GM18951 (cell line): Measurements from ENCODE around the gene ELOVL7.

Source experiments
- POLR2A ChIP-seq: IDR thresholded peaks from 4 replicates; pipeline ENCODE4 v1.6.1; 2011; ENCODE audit warnings: mild to moderate bottlenecking; ENCODE audit not compliant: insufficient read length, insufficient read depth; ENCODE audit errors: extremely low read depth
- in situ Hi-C: fragments of 300-500 bp; cut with MboI; formaldehyde crosslinking; loops from one replicate; pipeline ENCODE4 v1.12.0; 2022; ENCODE audit warnings: low sequenced_read_pairs, mixed read lengths, inconsistent platforms; ENCODE audit not compliant: unreplicated experiment

ELOVL7 gene

GRCh38 chr5:60851626-60852025 is 7.6 kb upstream of the ELOVL7 start:
- in situ Hi-C loops = no loop called here
- TF ChIP-seq POLR2A = no peak

DNA sequence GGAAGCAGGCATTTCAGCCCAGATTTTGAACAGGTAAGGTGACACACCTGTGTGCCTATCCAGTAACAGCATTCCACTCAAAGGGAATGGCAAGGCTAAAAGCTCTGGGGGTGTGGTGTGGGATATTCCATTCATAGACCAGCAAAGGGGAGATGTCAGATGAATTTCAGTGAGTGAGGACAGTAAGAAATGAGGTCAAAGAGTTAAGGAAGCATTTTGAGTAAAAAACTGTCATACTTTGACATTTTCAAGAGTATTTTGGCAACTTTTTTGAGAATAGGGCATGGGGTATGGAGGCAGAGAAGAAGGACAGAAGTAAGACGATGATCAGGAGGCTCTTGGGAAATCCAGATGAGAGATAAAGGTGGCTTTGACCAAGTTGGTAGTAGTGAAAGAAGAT is 2.2 kb upstream of the ELOVL7 start:
- in situ Hi-C loops = no loop called here
- TF ChIP-seq POLR2A = no peak

DNA sequence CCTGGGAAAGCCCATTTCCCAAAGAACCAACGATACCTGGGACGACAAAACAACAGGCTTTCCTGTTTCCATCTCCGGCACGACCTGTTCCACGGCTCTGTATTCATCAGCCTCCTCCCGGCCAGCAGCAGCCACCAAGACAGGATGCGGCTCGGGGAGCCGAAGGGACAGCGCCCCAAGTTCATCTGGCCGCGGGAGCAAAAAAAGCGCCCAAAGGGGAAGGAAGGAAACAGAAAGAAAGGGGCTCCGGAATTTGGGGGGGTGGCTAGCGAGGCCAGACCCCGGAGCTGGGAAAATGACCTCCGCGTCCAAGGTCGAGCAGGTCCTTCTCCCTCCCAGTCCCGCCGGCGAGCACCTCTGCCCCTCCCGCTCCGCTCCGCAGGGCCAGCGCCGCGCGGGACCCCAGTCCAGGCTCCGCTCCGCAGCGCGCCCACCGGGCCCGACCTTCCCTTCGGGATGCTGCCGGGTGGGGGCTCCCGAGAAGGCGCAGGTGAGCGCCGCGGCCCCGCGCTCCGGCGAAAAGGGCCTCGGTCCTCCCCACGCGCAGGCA is 608 bp downstream of the ELOVL7 start:
- in situ Hi-C loops = no loop called here
- TF ChIP-seq POLR2A = no peak

- in situ Hi-C loops = no loop called here
- TF ChIP-seq POLR2A = no peak
These were observed 1.1 kb downstream of the ELOVL7 start for GRCh38 chr5:60842871-60843385.

DNA sequence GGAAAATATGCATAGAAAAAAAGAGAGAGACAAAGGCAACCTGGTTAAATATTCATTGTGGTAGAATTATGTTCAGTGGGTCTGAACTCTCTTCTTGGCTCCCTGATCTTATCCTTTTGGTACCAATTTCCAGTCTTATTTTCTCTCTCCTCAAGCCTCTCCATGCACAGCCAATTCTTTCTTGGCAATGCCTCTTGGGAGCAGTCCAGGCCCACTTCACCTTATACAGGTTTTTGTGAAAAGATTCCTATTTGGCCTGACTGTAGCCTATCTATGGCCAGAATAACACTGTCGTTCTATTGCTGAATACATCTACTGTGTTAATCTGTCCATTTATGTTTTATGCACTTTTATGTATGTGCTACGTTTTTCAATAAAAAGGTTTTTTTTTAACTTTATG is 2.7 kb downstream of the ELOVL7 start:
- TF ChIP-seq POLR2A = no peak
- in situ Hi-C loops = no loop called here

DNA sequence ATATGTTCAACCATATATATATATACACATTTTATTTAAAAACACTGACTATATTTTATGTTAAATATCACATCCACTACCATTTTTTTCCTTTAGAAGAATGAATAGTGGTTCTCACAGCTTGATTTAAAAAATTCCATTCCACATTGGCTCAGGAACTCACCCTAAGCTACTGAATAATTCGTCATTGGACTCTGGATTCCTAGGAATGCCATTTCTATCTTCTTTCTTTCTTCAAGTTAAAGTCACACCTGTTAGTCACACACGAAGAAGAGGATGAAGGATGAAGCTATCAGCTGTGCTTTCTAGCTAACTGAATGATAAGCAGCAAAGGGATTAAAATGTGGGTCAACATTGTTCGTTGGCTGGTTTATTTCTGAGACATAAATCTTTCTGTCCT is 7.9 kb downstream of the ELOVL7 start:
- TF ChIP-seq POLR2A = no peak
- in situ Hi-C loops = no loop called here

DNA sequence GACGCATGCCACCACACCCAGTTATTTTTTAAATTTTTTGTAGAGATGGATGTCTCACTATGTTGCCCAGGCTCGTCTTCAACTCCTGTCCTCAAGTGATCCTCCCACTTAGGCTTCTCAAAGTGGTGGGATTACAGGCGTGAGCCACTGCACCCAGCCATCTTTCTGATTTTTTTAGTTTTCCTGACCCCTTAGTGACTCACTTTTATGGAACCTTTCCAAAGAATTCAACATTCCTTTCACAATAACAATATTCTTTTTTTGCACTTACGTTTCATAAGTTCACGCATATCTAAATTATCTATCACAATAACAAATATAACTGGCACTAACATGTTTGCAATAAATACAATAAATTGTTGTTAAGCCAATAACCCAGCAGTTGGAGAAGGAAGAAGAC is 8.5 kb downstream of the ELOVL7 start:
- TF ChIP-seq POLR2A = no peak
- in situ Hi-C loops = no loop called here

DNA sequence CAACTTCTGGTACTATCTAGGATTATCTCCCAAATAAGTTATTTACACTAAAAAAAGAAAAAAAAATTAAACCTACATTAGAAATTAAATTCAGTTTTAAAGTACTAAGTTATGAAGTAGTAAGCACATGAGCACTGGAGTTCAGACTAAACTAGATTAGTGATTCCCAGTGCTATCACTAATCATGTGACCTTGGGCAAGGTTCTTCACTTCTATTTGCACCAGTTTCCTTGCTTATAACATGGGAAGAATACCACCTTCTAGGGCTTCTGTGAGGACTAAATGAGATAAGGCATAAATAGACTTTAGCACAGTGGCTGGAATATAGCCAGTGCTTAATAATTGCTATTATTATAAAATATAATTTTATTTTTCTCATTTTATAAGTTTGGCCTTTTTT is 10.5 kb downstream of the ELOVL7 start:
- TF ChIP-seq POLR2A = no peak
- in situ Hi-C loops = no loop called here

GRCh38 chr5:60830581-60831127 is 13.4 kb downstream of the ELOVL7 start:
- in situ Hi-C loops = no loop called here
- TF ChIP-seq POLR2A = no peak

GRCh38 chr5:60829490-60830266 is 14.4 kb downstream of the ELOVL7 start:
- no peak for TF ChIP-seq POLR2A
- in situ Hi-C loops = no loop called here

GRCh38 chr5:60827201-60827600 is 16.9 kb downstream of the ELOVL7 start:
- in situ Hi-C loops = no loop called here
- TF ChIP-seq POLR2A = no peak

DNA sequence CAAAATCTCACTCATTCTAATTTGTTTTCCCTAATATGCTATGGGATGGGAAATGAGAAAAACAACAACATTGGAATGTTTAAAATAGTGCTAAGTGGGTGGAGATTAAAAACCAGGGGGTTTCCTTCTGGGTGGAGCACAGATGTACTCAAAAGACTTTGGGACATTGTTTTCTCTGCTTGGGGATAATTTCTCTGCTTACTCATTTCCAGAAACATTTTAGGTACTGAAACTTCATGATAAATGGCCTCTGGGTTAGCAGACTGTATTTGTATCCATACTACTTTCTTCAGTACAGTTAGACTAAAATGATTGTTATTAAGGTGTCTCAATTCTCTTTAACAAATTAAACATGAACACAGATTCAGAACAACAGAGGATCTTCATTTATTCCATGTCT is 17.4 kb downstream of the ELOVL7 start:
- no peak for TF ChIP-seq POLR2A
- in situ Hi-C loops = no loop called here

DNA sequence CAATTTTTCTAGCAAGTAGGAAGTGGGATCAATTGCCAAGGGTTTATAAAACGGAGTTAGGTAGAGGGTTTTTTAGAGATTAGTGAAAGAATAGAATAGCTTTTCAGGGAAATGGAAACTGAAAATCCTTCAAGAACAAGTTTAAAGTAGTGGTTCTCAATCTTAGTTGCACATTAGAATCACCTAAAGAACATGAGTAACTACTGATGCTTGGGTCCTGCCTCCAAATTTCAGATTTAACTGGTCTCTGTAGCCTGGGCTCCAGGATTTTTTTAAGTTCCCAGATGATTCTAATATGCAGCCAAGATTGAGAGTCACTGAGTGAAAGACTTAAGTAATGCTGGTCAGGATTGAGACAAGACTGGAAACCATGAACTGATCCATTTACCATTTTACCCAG is 20.5 kb downstream of the ELOVL7 start:
- in situ Hi-C loops = no loop called here
- TF ChIP-seq POLR2A = no peak

DNA sequence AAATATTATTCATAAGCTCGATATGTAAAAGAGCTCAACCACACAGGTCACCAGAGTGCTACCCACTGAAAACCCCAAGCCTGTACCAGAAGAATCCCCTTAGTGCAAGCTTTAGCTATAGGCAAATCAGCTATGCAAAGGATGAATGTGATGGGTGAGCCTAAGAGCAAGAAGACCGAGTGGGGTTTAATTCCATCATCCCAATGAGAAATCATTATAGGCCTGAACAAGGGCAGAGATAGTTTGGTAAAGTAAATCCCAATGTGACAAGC is 21.8 kb downstream of the ELOVL7 start:
- in situ Hi-C loops = no loop called here
- no peak for TF ChIP-seq POLR2A

DNA sequence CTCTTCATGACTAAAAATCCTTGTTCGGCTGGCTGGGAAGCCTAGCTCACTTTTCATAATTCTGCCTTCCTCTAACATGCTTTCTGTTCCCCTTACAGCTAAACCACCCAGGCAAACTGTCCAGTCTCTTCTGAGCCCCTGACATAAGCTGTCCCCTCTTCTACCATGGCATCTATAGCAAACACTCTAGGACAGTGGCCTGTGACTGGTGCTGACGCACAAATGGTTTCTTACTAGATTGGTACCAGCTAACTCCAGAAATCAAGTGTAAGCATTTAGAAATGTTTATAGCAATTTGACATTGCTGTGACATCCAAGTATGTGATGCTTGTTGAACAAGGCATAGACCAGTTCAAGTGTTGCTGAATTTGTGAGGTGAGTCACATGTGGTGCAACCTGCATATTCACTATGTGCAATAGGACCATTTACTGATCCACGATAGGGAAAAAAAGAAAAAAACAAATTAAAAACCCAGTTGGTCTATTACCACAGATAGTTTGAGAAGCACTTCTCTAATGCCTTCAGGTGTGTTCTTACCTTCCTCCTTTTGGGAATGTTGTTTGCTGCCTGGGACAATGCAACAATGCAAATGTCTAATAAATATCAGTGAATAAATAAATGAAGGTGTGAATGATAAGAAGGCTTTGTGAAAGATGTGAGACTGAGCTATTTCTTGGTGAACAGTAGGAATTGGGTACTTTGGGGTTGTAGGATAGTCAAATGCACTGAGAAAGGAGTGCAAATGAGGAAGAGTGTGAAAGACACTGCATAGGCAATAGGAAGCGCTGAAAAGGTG is 22.4 kb downstream of the ELOVL7 start:
- TF ChIP-seq POLR2A = no peak
- in situ Hi-C loops = no loop called here
